ENCODE measurements around the gene COL28A1.

DNA sequence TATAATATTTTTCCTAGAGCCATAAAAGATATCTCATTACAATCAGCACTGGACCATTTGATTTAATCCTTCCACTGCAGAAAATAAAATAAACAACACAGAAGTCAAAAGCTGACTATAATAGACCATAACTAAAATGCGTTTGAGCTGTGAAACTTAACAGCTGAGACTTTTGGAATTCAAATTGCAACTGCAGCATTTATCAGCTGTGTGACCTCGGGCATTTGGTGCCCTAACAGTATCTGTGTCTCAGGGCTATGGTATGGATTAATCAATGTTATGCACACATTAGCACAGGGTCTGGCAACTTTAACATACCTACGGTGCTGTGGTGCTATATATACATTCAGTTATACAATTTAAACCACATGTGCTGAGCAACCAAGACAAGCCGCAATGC is 160.1 kb downstream of the COL28A1 start:
- TF ChIP-seq POLR2AphosphoS5 (IDR thresholded peaks at IDR 0.05; ENCODE audit: borderline replicate concordance, low read depth, low read length) (no peak), EZH2 (IDR thresholded peaks at IDR 0.05) (no peak), FOXP2 (optimal IDR thresholded peaks at IDR 0.05; ENCODE audit: control extremely low read depth, extremely low read length, insufficient read depth) (no peak)

Data from SK-N-MC (cell line).